ENCODE data around the gene CHGA.

GRCh38 chr14:92890830-92891588 lies 31.9 kb upstream of the CHGA start:
- TF ChIP-seq POLR2A (IDR thresholded peaks at IDR 0.05) (no peak), CTCF (IDR thresholded peaks at IDR 0.05) (no peak)

All from breast epithelium (tissue), 3 donors.